ENCODE results near the gene WDR37.

- TF ChIP-seq, protein P1, sequence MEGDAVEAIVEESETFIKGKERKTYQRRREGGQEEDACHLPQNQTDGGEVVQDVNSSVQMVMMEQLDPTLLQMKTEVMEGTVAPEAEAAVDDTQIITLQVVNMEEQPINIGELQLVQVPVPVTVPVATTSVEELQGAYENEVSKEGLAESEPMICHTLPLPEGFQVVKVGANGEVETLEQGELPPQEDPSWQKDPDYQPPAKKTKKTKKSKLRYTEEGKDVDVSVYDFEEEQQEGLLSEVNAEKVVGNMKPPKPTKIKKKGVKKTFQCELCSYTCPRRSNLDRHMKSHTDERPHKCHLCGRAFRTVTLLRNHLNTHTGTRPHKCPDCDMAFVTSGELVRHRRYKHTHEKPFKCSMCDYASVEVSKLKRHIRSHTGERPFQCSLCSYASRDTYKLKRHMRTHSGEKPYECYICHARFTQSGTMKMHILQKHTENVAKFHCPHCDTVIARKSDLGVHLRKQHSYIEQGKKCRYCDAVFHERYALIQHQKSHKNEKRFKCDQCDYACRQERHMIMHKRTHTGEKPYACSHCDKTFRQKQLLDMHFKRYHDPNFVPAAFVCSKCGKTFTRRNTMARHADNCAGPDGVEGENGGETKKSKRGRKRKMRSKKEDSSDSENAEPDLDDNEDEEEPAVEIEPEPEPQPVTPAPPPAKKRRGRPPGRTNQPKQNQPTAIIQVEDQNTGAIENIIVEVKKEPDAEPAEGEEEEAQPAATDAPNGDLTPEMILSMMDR (IDR thresholded peaks at IDR 0.05), result no peak
- no peak for TF ChIP-seq POLR2A (IDR thresholded peaks at IDR 0.05)
Measured at GRCh38 chr10:1061930-1062774, 6.0 kb downstream of the WDR37 start.

Measured in prostate gland (tissue), 2 donors.